ENCODE measurements around the gene XAF1. TPM values are rescaled to one million over a fixed set of nuclear protein-coding genes. Genes with fewer than 3 reads are reported as not detected.
A peak's percentile ranks its signal among the peaks of the same experiment; 100 is the strongest.

XAF1 gene
- total and polyA plus RNA-seq, 9 of the 15 experiments (the other 6 are each of a cell fraction or from before 2014, with no cell fraction given), result 0.07 to 0.22 (median 0.11) TPM; not detected in 4

DNA sequence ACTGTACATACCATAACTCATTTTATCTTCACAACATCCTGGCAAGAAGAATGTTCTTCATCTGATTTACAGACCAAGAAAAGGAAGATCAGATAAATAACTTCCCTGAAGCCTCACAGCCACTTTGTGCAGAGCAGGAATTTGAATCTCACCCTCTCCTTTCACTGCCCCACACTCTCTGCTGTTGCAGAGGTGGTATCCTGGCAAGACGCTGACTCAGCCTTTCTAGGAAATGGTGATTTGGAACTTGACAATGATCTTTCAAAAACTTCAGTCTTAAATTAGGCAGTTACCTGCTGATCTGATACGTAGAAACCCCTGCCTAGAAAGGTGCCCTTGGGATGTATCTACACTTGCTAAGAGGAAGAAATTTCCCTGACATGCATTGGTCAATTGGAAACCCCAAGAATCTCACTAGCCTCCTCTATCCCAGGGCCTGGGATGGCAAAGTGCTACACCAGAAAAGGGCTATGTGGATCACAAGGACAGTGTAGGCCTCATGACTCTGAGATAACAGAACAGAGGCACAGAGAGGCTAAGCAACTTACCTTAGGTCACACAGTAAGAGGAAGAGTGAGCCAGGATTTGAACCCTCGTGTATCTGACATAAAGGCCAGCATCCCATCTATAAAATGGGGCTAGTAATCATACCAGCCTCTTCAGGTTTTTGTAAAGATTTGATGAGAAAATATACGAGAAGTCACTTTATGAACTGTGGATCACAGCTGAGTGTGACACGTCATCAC, 38.1 kb downstream of the XAF1 start:
- FAIRE-seq (no peak), ATAC-seq (no peak), DNase-seq (ENCODE audit: extremely low read depth in 1 of 4, low spot score in 3 of 4) (no peak)
- no TSS peak for BruUV-seq (replicated peaks)
- Histone ChIP-seq H3K4me1 (replicated peaks in 1 of 2; ENCODE audit: control insufficient read depth in 2 of 2, insufficient read depth in 2 of 2, low read length in 2 of 2) (peaks cover 0 to 7% of the 10 kb centered on the region in 2 experiments; a peak in 3 of 5 replicates), H3K4me2 (ENCODE audit: insufficient read depth, low read length) (no peak overlapping the region), H2AFZ (ENCODE audit: low read depth, low read length) (no peak overlapping the region), H3K79me2 (ENCODE audit: control insufficient read depth, insufficient read depth, low read length) (no peaks in the 10 kb centered on the region), H3K36me3 (ENCODE audit: control insufficient read depth, insufficient read depth, low read length) (no peaks in the 10 kb centered on the region), H3K9ac (ENCODE audit: insufficient read depth in 1 of 2, low read depth in 2 of 2, low read length in 2 of 2) (no peak overlapping the region), H3K27ac (ENCODE audit: extremely low read depth, low read depth, low read length) (no peak overlapping the region), H3K27me3 (ENCODE audit: control insufficient read depth in 2 of 2, insufficient read depth in 2 of 2, low read length in 2 of 2) (peaks cover 2 to 11% of the 10 kb centered on the region in 2 experiments; a peak in 4 of 5 replicates), H3K4me3 (no peak overlapping the region), H3K9me1 (ENCODE audit: control insufficient read depth, insufficient read depth, low read length) (no peaks in the 10 kb centered on the region), H4K20me1 (replicated peaks; ENCODE audit: control insufficient read depth, insufficient read depth, low read length) (no peaks in the 10 kb centered on the region), H3K9me3 (replicated peaks; ENCODE audit: control insufficient read depth, insufficient read depth, low read depth, low read length) (no peaks in the 10 kb centered on the region)
- ChIA-PET CTCF (ENCODE audit: low intra/inter-chr PET ratio) (no interaction called here), POLR2A (no interaction called here)
- WGBS (ENCODE audit: insufficient coverage, low coverage, missing lambda C conversion rate), result 0% methylated on average over 4 of the region's 5 CpGs
- intact Hi-C loops (cut with micrococcal nuclease), result no loop called here
- in situ Hi-C loops (cut with MboI), result no loop called here
- TF ChIP-seq, protein P1, sequence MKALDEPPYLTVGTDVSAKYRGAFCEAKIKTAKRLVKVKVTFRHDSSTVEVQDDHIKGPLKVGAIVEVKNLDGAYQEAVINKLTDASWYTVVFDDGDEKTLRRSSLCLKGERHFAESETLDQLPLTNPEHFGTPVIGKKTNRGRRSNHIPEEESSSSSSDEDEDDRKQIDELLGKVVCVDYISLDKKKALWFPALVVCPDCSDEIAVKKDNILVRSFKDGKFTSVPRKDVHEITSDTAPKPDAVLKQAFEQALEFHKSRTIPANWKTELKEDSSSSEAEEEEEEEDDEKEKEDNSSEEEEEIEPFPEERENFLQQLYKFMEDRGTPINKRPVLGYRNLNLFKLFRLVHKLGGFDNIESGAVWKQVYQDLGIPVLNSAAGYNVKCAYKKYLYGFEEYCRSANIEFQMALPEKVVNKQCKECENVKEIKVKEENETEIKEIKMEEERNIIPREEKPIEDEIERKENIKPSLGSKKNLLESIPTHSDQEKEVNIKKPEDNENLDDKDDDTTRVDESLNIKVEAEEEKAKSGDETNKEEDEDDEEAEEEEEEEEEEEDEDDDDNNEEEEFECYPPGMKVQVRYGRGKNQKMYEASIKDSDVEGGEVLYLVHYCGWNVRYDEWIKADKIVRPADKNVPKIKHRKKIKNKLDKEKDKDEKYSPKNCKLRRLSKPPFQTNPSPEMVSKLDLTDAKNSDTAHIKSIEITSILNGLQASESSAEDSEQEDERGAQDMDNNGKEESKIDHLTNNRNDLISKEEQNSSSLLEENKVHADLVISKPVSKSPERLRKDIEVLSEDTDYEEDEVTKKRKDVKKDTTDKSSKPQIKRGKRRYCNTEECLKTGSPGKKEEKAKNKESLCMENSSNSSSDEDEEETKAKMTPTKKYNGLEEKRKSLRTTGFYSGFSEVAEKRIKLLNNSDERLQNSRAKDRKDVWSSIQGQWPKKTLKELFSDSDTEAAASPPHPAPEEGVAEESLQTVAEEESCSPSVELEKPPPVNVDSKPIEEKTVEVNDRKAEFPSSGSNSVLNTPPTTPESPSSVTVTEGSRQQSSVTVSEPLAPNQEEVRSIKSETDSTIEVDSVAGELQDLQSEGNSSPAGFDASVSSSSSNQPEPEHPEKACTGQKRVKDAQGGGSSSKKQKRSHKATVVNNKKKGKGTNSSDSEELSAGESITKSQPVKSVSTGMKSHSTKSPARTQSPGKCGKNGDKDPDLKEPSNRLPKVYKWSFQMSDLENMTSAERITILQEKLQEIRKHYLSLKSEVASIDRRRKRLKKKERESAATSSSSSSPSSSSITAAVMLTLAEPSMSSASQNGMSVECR (CRISPR knock-in tag; IDR thresholded peaks at IDR 0.05), result no peak
- TF ChIP-seq HNRNPLL (IDR thresholded peaks at IDR 0.05; ENCODE audit: low read depth, low read length, poor library complexity, severe bottlenecking) (no peak), C11orf30 (IDR thresholded peaks at IDR 0.05; ENCODE audit: low read depth) (peak; percentile 70), MAFG (tag; conservative IDR thresholded peaks at IDR 0.05) (peak; percentile 75), CCNT2 (IDR thresholded peaks at IDR 0.05; ENCODE audit: borderline replicate concordance, extremely low read depth, insufficient read length, low read depth, low read length) (no peak), ZNF316 (IDR thresholded peaks at IDR 0.05) (peak; percentile 78), ZNF668 (CRISPR knock-in tag; IDR thresholded peaks at IDR 0.05) (no peak), TAF15 (IDR thresholded peaks at IDR 0.05; ENCODE audit: low read depth, low read length) (no peak), POU5F1 (IDR thresholded peaks at IDR 0.05; ENCODE audit: borderline replicate concordance, low read depth, low read length, partially characterized antibody) (no peak), HDAC8 (tag; IDR thresholded peaks at IDR 0.05) (no peak), MAFK (IDR thresholded peaks at IDR 0.05; ENCODE audit: low read length) (peak; percentile 69), FOXP1 (CRISPR knock-in tag; IDR thresholded peaks at IDR 0.05) (no peak)
- TF ChIP-seq, protein P2, sequence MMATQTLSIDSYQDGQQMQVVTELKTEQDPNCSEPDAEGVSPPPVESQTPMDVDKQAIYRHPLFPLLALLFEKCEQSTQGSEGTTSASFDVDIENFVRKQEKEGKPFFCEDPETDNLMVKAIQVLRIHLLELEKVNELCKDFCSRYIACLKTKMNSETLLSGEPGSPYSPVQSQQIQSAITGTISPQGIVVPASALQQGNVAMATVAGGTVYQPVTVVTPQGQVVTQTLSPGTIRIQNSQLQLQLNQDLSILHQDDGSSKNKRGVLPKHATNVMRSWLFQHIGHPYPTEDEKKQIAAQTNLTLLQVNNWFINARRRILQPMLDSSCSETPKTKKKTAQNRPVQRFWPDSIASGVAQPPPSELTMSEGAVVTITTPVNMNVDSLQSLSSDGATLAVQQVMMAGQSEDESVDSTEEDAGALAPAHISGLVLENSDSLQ (IDR thresholded peaks at IDR 0.05), result no peak

Measured in K562 (cell line).